GM19035 (cell line): ENCODE measurements around the gene CACNG7.
A peak's percentile ranks its signal among the peaks of the same experiment; 100 is the strongest.

Experiments
- ATAC-seq: cut with Tn5 transposase; IDR thresholded peaks from one replicate; pipeline ENCODE4 v1.9.1; 2021; ENCODE audit not compliant: unreplicated experiment

Gene CACNG7

GRCh38 chr19:53878776-53879139, 30.3 kb upstream of the CACNG7 start:
- ATAC-seq: no peak

DNA sequence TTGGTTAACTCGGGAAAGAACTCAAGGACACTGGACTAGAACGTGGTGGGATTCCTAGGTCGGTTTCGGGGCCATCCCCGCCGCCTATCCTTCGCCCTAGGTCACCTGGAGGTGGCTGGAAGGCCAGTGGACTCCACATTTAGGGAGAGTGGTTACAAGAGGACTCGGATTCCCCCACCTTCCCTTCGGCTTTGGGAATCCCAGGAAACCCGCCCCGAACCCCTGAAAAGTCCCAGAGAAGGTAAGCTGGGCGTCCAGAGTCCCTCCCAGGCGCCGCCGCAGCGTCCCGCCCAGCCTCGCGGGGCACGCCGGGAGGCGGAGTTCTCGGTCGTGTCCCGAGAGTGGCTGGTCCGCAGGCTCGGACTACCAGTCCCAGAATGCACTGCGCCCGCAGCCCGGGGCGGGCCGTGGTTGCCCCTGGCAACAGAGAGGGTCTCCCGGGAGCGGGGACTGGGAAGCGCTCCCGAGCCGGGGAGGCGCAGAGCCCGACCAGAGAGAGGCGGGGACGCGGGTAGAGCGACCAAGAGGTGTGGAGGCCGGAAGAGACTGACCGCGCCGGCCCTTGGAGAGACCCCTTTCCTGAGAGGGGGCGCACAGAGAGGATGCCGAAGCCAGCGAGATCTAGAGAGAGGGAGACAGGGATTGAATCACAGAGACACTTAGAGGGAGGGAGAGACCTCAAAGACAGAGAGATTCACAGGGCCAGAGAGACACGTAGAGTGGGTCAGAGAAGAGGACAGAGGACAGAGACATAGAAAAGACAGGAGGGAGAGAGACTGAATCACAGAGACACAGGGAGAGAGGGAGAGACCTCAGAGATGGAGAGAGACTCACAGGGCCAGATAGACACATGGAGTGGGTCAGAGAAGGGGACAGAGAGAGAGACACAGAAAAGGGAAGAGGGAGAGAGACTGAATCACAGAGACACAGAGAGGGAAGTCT, 29.7 kb upstream of the CACNG7 start:
- peak; percentile 78 for ATAC-seq

- no peak for ATAC-seq
These were observed 28.2 kb upstream of the CACNG7 start for GRCh38 chr19:53880711-53881481.

GRCh38 chr19:53881482-53882390, 27.3 kb upstream of the CACNG7 start, which contains the start of gene PRKCG:
Gene PRKCG (plus strand): TSS chr19:53882197. CDS start chr19:53882495, 298 bp downstream.
- no peak for ATAC-seq

GRCh38 chr19:53882391-53883050, 26.6 kb upstream of the CACNG7 start:
- ATAC-seq: no peak

DNA sequence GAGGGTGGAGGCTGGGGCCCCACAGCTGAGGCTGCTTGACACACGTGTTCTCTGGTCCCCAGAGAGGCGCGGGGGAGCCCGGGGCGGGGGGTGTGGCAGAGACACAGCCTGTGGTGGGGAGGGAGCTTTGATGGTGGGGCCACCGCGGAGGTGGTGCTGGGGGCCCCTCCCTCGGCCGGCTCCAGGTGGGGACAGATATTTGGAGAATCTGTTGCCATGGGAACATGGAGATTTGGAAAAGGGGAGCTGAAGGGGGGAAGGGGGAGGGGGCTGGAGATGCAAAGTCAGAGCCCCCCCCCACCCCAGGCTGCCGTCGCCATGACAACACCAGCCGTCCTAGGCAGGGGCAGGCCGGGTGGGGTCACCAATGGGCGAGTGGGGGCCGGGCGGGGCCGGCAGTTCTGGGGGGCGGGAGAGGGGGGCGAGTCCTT, 25.8 kb upstream of the CACNG7 start:
- ATAC-seq: no peak

DNA sequence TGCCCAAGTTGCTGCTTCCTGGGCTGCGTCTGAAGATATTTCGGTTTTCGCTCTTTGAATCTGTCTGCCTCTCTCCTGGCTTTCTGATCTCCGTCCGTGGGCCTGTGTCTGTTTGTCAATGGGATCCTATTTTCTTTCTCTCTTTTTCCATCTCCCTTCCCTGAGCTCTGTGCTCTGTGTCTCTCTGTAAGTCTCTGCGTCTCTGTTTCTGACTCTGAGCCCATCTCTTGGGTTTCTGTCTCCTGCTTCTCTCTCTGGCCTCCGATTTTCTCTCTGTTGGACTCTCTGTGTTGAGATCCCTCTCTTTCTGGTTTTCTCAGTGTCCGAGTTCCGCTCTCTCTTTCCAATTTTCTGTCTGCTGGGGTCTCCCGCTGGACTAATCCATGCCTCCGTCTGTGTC, 25.3 kb upstream of the CACNG7 start:
- no peak for ATAC-seq

DNA sequence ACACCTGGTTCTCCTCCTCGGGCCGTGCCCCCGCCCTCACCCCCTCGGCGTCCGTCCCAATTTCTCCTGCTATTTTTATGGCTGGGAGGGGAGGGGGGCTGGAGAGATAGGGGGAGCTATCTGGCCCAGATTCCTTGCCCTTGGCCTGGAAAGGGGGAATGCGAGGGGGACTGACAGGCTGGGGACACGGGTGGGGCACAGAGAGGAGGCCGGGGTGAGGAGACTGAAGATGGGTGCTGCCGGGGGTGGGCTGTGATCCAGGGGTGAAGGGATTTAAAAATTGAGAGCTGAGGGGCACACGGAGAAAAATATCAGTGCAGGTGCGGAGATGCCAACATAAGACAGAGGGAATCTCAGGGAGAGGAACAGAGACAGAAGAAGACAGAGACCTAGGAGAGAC, 24.8 kb upstream of the CACNG7 start:
- no peak for ATAC-seq

- no peak for ATAC-seq
These were observed 24.0 kb upstream of the CACNG7 start for GRCh38 chr19:53885036-53885435.

DNA sequence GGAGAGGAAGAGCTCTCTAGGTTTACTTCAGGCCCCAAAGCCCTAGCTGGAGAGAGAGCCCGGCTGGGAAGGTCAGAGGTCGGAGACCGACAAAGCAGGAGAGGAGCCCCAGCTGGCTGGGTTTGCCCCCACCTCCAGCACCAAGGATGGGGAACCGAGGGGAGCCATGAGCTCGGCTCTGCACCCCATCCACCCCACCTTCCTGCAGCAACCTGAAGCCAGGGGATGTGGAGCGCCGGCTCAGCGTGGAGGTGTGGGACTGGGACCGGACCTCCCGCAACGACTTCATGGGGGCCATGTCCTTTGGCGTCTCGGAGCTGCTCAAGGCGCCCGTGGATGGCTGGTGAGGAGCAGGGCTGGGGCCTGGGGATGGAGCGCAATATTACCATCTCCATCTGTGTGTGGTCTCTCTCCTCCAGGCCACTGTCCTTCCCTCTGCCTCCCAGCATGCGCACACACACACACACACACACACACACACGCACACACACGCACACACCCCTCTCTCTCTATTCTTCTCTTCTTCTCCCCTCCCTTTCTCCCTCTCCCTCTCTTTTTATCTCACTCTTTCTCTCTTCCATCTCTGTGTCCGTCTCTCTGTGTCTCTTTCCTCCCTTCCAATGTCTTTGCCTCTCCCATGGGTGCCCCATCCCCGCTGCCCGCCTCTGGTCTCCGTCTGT, 16.6 kb upstream of the CACNG7 start:
- ATAC-seq: no peak

DNA sequence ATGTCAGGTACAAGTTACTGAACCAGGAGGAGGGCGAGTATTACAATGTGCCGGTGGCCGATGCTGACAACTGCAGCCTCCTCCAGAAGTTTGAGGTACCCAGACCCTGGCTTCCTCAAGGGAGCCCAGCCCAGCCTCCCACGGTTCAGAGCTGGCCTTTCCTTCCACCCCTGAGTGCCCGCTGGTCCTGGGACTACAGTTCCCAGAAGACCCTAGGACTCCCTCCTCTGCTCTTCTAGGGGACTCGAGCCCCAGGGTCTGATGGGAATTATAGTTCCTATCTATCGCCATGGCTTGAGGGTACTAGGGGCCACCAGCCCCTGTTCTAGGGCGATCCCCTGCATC, 16.1 kb upstream of the CACNG7 start:
- ATAC-seq: no peak

GRCh38 chr19:53894707-53895106, 14.4 kb upstream of the CACNG7 start:
- no peak for ATAC-seq

- ATAC-seq: no peak
These were observed 12.4 kb upstream of the CACNG7 start for GRCh38 chr19:53896682-53897081.

DNA sequence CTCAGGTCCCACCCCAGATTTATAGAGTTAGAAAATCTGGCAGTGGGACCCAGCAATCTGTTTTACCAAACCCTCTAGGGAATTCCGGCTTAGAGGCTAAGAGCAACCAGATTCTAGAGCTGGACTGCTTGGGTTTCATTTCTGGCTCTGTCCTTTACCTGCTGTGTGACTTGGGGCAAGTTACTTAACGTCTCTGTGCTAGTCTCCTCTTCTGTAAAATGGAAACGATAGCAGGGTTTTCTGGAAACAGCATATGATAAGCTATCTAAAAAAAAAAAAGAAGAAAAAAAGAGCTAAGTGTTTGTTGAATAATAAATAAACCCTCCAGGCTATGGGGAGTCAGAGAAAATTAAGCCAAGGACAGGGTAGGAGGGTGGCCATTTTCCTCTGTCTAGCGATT, 11.6 kb upstream of the CACNG7 start:
- no peak for ATAC-seq

DNA sequence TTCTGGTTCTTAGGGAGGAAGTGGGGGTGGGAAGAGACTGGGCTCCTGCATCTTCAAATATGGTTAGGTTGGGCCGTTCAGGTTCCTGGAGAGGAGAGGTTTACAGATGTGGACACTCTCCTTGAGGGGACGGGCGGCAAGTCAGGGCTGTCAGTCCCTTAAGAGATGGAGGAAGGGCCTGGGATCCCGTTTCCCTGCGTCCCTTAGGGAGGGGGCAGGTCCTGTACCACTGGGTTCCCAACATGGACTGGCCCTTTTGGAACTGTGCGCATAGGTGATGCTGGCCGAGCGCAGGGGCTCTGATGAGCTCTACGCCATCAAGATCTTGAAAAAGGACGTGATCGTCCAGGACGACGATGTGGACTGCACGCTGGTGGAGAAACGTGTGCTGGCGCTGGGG, 10.9 kb upstream of the CACNG7 start:
- no peak for ATAC-seq

GRCh38 chr19:53898636-53899341, 10.3 kb upstream of the CACNG7 start:
- no peak for ATAC-seq

DNA sequence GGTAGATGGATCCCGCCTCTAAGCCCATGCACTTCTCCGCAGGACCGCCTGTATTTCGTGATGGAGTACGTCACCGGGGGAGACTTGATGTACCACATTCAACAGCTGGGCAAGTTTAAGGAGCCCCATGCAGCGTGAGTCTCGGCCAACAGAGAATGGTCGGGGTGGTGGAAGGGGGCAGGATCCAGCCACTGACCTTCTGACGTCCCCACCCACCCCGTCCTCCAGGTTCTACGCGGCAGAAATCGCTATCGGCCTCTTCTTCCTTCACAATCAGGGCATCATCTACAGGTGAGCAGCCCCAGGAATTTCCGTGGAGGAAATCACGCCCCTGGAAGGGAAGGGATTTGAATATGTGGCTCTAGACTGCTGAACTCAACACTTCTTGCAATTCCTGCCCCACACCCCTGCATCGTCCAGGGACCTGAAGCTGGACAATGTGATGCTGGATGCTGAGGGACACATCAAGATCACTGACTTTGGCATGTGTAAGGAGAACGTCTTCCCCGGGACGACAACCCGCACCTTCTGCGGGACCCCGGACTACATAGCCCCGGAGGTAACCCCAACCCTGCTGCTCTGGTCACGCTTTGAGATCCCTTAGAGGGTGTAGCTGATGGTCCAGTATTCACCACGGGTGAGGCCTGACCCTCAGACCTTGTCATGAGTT, 8.8 kb upstream of the CACNG7 start:
- no peak for ATAC-seq

- no peak for ATAC-seq
These were observed 5.9 kb upstream of the CACNG7 start for GRCh38 chr19:53903055-53903680.
